Left ventricle myocardium superior (tissue), 1 donor: ENCODE measurements around the gene ODAD2. TPM values are rescaled to one million over a fixed set of nuclear protein-coding genes. Genes with fewer than 3 reads are reported as not detected.

Experiments
- ATAC-seq: fragments of 200-7000 bp; cut with Tn5 transposase; one replicate; pipeline ENCODE4 v1.9.1; 2020; ENCODE audit warnings: mild to moderate bottlenecking, moderate library complexity
- DNase-seq: peaks from one replicate; pipeline ENCODE4 v3.0.0-alpha.2; 2020
- intact Hi-C: fragments of 100-400 bp; cut with micrococcal nuclease; formaldehyde crosslinking; loops from one replicate; pipeline ENCODE4 v1.11.0; 2022
- total RNA-seq: library from RNA; stranded (reverse); fragmentation: NEBNext Ultra II Directional; extraction: Animal tissue kit (Norgen Biotek cat#: 25700); gene quantifications from one replicate; pipeline ENCODE4 v1.2.1, GENCODE V29; 2021
- donor health status: DM: no; HTN: yes; CAD: no; lungs with severe emphysema.

The ODAD2 gene
- total RNA-seq, 1 donor from 2014 or later: 0.42 TPM

- intact Hi-C loops: no loop called here
- ATAC-seq (no peak), DNase-seq (no peak)
These were observed 206.7 kb downstream of the ODAD2 start for GRCh38 chr10:27792216-27792615.

GRCh38 chr10:27784272-27784671 is 214.6 kb downstream of the ODAD2 start:
- DNase-seq (no peak), ATAC-seq (no peak)
- intact Hi-C loops: no loop called here

GRCh38 chr10:27783660-27784059 is 215.2 kb downstream of the ODAD2 start:
- no peak for DNase-seq

GRCh38 chr10:27779462-27780015 is 219.3 kb downstream of the ODAD2 start:
- no peak for ATAC-seq
- no peak for DNase-seq
- intact Hi-C loops: no loop called here

More at GRCh38 chr10:27783660-27784059, 215.2 kb downstream of the ODAD2 start:
- intact Hi-C loops: no loop called here
- ATAC-seq: peak; percentile 44

- ATAC-seq: no peak
These were observed 224.0 kb downstream of the ODAD2 start for GRCh38 chr10:27774831-27775230.

GRCh38 chr10:27771231-27771630 is 227.6 kb downstream of the ODAD2 start:
- no peak for ATAC-seq

More at GRCh38 chr10:27774831-27775230, 224.0 kb downstream of the ODAD2 start:
- intact Hi-C loops: no loop called here
- DNase-seq: no peak

GRCh38 chr10:27770181-27770580 is 228.7 kb downstream of the ODAD2 start:
- no peak for ATAC-seq
- intact Hi-C loops: no loop called here
- DNase-seq: no peak

More at GRCh38 chr10:27771231-27771630, 227.6 kb downstream of the ODAD2 start:
- DNase-seq: no peak
- intact Hi-C loops: no loop called here
